HepG2 (cell line): Measurements from ENCODE around the gene IFT122. TPM values are rescaled to one million over a fixed set of nuclear protein-coding genes. Genes with fewer than 3 reads are reported as not detected.
A peak's percentile ranks its signal among the peaks of the same experiment; 100 is the strongest.

Experiments used
- CEBPG ChIP-seq: IDR thresholded peaks from 2 replicates; pipeline ENCODE4 v1.6.1; 2016
- E2F5 ChIP-seq: sonication (generic); formaldehyde crosslinking; conservative IDR thresholded peaks from 2 replicates; pipeline ENCODE4 v1.4.0; 2020; ENCODE audit warnings: missing genetic modification reagents
- KDM2A ChIP-seq: sonication (generic); formaldehyde crosslinking; IDR thresholded peaks from 2 replicates; pipeline ENCODE4 v1.4.0; 2020; ENCODE audit warnings: low read depth, missing genetic modification reagents, borderline replicate concordance
- TBX2 ChIP-seq: sonication (generic); formaldehyde crosslinking; IDR thresholded peaks from 2 replicates; pipeline ENCODE4 v1.5.0; 2020; ENCODE audit warnings: missing genetic modification reagents, mild to moderate bottlenecking, borderline replicate concordance
- ZBTB7B ChIP-seq: sonication (generic); formaldehyde crosslinking; IDR thresholded peaks from 2 replicates; pipeline ENCODE4 v1.4.0; 2020; ENCODE audit warnings: missing genetic modification reagents
- ZEB1 ChIP-seq: IDR thresholded peaks from 2 replicates; pipeline ENCODE4 v1.6.1; 2012; ENCODE audit warnings: mild to moderate bottlenecking, low read depth, inconsistent platforms; ENCODE audit not compliant: insufficient replicate concordance
- ZGPAT ChIP-seq: IDR thresholded peaks from 2 replicates; pipeline ENCODE4 v1.6.1; 2016; ENCODE audit warnings: mild to moderate bottlenecking
- ZNF143 ChIP-seq: sonication (generic); formaldehyde crosslinking; IDR thresholded peaks from 2 replicates; pipeline ENCODE4 v1.4.0; 2020; ENCODE audit warnings: missing genetic modification reagents
- ZNF230 ChIP-seq: sonication (generic); formaldehyde crosslinking; IDR thresholded peaks from 2 replicates; pipeline ENCODE4 v1.4.0; 2020; ENCODE audit warnings: mild to moderate bottlenecking, missing genetic modification reagents
- ZNF710 ChIP-seq: sonication (generic); formaldehyde crosslinking; IDR thresholded peaks from 2 replicates; pipeline ENCODE4 v1.5.0; 2020; ENCODE audit warnings: mild to moderate bottlenecking, missing genetic modification reagents, borderline replicate concordance
- polyA plus RNA-seq, 8 experiments: library from polyadenylated mRNA; depleted of rRNA in 3 of 8; stranded (reverse) in 7 of 8; unstranded in 1 of 8; fragments of >200 nt; fragmentation: Illumina TruSeq in 4 of 8; extraction: Trizol in 4 of 8; gene quantifications; 2 replicates each; pipeline versions ENCODE4 v1.2.1 to v1.2.3, GENCODE V29; 2011 to 2016; ENCODE audit warnings: low read depth in 4 of 8, missing spikeins in 1 of 8, mixed read lengths in 1 of 8; ENCODE audit not compliant: insufficient read depth in 1 of 8
- total RNA-seq, 5 experiments: library from RNA; depleted of rRNA; stranded (reverse); fragments of >200 nt; fragmentation: Illumina TruSeq; extraction: Trizol; gene quantifications; 2 replicates each; pipeline ENCODE4 v1.2.3, GENCODE V29; 2016; ENCODE audit warnings: low read depth in 1 of 5
- TF ChIP-seq, protein P1 (sequence below): sonication (generic); formaldehyde crosslinking; IDR thresholded peaks from 2 replicates; pipeline ENCODE4; 2020; ENCODE audit warnings: missing genetic modification reagents, mild to moderate bottlenecking, borderline replicate concordance

Gene IFT122
- total and polyA plus RNA-seq, 2 of the 13 experiments (the other 11 are each of a cell fraction or from before 2014, with no cell fraction given), result 10.1 to 10.3 TPM

DNA sequence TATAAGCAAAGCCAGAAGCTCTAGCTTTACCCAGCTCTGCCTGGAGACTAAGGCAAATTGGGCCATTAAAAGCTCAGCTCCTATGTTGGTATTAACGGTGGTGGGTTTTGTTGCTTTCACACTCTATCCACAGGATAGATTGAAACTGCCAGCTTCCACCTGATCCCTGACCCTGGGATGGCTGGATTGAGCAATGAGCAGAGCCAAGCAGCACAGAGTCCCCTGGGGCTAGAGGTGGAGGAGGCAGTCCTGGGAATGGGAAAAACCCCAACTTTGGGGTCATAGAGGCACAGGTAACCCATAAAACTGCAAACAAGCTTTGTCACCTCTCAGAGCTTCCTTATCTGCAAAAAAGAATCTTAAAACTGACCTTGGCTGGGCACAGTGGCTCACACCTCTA is 95.1 kb downstream of the IFT122 start (continued):
- TF ChIP-seq KDM2A (CRISPR knock-in tag) (0 out of 2 replicates have a peak, but pooled peaks have one; percentile 13), TBX2 (CRISPR knock-in tag) (peak; percentile 21; the same call in 1 of the 2 replicates), CEBPG (CRISPR knock-in tag) (peak; percentile 90), ZNF710 (no peak), E2F5 (CRISPR knock-in tag) (no peak), ZEB1 (no peak), ZBTB7B (CRISPR knock-in tag) (peak; percentile 52; the same call in 1 of the 2 replicates), ZNF230 (CRISPR knock-in tag) (no peak), ZNF143 (no peak), ZGPAT (CRISPR knock-in tag) (peak; percentile 25; the same call in 1 of the 2 replicates)
- TF ChIP-seq, protein P1, sequence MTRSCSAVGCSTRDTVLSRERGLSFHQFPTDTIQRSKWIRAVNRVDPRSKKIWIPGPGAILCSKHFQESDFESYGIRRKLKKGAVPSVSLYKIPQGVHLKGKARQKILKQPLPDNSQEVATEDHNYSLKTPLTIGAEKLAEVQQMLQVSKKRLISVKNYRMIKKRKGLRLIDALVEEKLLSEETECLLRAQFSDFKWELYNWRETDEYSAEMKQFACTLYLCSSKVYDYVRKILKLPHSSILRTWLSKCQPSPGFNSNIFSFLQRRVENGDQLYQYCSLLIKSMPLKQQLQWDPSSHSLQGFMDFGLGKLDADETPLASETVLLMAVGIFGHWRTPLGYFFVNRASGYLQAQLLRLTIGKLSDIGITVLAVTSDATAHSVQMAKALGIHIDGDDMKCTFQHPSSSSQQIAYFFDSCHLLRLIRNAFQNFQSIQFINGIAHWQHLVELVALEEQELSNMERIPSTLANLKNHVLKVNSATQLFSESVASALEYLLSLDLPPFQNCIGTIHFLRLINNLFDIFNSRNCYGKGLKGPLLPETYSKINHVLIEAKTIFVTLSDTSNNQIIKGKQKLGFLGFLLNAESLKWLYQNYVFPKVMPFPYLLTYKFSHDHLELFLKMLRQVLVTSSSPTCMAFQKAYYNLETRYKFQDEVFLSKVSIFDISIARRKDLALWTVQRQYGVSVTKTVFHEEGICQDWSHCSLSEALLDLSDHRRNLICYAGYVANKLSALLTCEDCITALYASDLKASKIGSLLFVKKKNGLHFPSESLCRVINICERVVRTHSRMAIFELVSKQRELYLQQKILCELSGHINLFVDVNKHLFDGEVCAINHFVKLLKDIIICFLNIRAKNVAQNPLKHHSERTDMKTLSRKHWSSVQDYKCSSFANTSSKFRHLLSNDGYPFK (CRISPR knock-in tag), result no peak
- TF ChIP-seq, all 625 proteins: peak for 34
